Mesendoderm (in vitro differentiated cells): Measurements from ENCODE around the gene FNBP1.
A peak's percentile ranks its signal among the peaks of the same experiment; 100 is the strongest.

Experiments used
- DNase-seq: peaks from one replicate; pipeline ENCODE4 v3.0.0; 2013
- H2AK5ac ChIP-seq: 2 replicates; pipeline ENCODE4 v1.6.1; 2013; ENCODE audit warnings: low read length, inconsistent platforms
- H2BK120ac ChIP-seq: 2 replicates; pipeline ENCODE4 v1.6.1; 2013; ENCODE audit warnings: low read depth, mild to moderate bottlenecking, low read length, moderate library complexity, mixed read lengths
- H2BK15ac ChIP-seq: replicated peaks from 2 replicates; pipeline ENCODE4 v1.6.1; 2013; ENCODE audit warnings: low read depth, mild to moderate bottlenecking, moderate library complexity
- H2BK5ac ChIP-seq: 2 replicates; pipeline ENCODE4 v1.6.1; 2013; ENCODE audit warnings: low read length, inconsistent platforms
- H3K18ac ChIP-seq: 2 replicates; pipeline ENCODE4 v1.6.1; 2013; ENCODE audit warnings: mild to moderate bottlenecking, low read length, mixed read lengths
- H3K23ac ChIP-seq: one replicate; pipeline ENCODE4 v1.6.1; 2013; ENCODE audit warnings: low read length
- H3K27ac ChIP-seq: 2 replicates; pipeline ENCODE4 v1.5.1; 2013; ENCODE audit warnings: low read depth, mild to moderate bottlenecking, inconsistent platforms, low read length, moderate library complexity
- H3K27me3 ChIP-seq: 2 replicates; pipeline ENCODE4 v1.6.1; 2013; ENCODE audit warnings: low read length, control low read depth, mild to moderate bottlenecking, inconsistent platforms; ENCODE audit not compliant: insufficient read depth, poor library complexity
- H3K36me3 ChIP-seq: 2 replicates; pipeline ENCODE4 v1.6.1; 2013; ENCODE audit warnings: low read length, inconsistent platforms; ENCODE audit not compliant: control insufficient read depth, insufficient read depth
- H3K4ac ChIP-seq: one replicate; pipeline ENCODE4 v1.6.1; 2013; ENCODE audit warnings: low read depth, mild to moderate bottlenecking, low read length, moderate library complexity
- H3K4me1 ChIP-seq: 2 replicates; pipeline ENCODE4 v1.6.1; 2013; ENCODE audit warnings: low read depth, low read length, inconsistent platforms; ENCODE audit not compliant: control insufficient read depth
- H3K4me2 ChIP-seq: 2 replicates; pipeline ENCODE4 v1.6.1; 2013; ENCODE audit warnings: low read length
- H3K4me3 ChIP-seq: 2 replicates; pipeline ENCODE4 v1.5.1; 2013; ENCODE audit warnings: mild to moderate bottlenecking, low read length
- H3K56ac ChIP-seq: one replicate; pipeline ENCODE4 v1.6.1; 2013; ENCODE audit warnings: low read length
- H3K79me1 ChIP-seq: 2 replicates; pipeline ENCODE4 v1.6.1; 2013; ENCODE audit warnings: low read length, inconsistent platforms
- H3K79me2 ChIP-seq: 2 replicates; pipeline ENCODE4 v1.6.1; 2013; ENCODE audit warnings: mild to moderate bottlenecking, low read length; ENCODE audit not compliant: control insufficient read depth, insufficient read depth
- H3K9ac ChIP-seq: 2 replicates; pipeline ENCODE4 v1.6.1; 2013; ENCODE audit warnings: low read length, inconsistent platforms
- H4K5ac ChIP-seq: one replicate; pipeline ENCODE4 v1.6.1; 2013; ENCODE audit warnings: low read length
- H4K8ac ChIP-seq: one replicate; pipeline ENCODE4 v1.6.1; 2013; ENCODE audit warnings: low read depth, mild to moderate bottlenecking, control low read depth, low read length, moderate library complexity
- WGBS: extraction: QIAGEN DNeasy Blood & Tissue Kit; methylation state at CpG from one replicate; pipeline ENCODE4 v1.1.7; 2013; ENCODE audit warnings: low lambda C conversion rate, missing lambda C conversion rate; ENCODE audit not compliant: insufficient coverage; ENCODE audit errors: extremely low coverage; 5-methylcytosine and 5-hydroxymethylcytosine counted together

The FNBP1 gene

DNA sequence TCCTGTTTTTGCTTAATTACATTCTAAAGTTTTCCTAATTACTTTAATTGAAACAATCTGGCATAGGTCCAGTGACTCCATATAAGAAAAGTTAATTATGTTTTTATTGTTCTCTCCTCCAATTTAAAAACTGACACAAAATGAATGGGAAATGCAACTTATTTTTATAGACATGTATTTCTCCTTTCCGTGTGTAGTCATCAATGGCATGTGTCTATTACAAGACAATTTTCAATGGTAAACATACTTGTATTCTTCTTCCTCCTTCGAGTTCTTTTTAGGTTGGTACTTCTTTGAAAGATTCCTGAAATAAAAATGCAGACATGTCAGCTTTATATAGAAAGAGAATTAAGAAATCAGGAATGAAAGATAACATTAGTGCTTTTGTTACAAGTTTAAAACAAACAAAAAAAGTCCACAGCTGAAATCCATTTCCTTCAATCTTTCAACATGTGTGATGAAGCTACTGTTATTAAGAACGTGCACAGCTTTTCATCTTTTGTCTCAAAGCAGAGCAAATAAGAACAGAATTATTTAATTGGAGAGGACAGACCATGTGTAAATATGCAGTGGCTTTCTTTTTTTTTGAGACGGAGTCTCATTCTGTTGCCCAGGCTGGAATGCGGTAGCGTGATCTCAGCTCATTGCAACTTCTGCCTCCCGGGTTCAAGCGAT, 63.8 kb downstream of the FNBP1 start:
- H3K56ac ChIP-seq, result no peak overlapping the region
- no peak overlapping the region for H2BK15ac ChIP-seq
- WGBS, result no CpG with 5 or more reads among the region's 8 CpGs
- H3K36me3 ChIP-seq, result no peaks in the 10 kb centered on the region
- H3K4me2 ChIP-seq, result no peak overlapping the region
- H3K79me1 ChIP-seq, result no peaks in the 10 kb centered on the region
- H3K18ac ChIP-seq, result no peak overlapping the region
- H3K23ac ChIP-seq, result no peak overlapping the region
- no peaks in the 10 kb centered on the region for H3K27me3 ChIP-seq
- H2BK120ac ChIP-seq, result no peak overlapping the region
- H4K5ac ChIP-seq, result no peak overlapping the region
- H3K4ac ChIP-seq, result no peak overlapping the region
- H3K9ac ChIP-seq, result no peak overlapping the region
- H3K4me3 ChIP-seq, result no peak overlapping the region
- H3K4me1 ChIP-seq, result no peaks in the 10 kb centered on the region
- no peak overlapping the region for H3K27ac ChIP-seq
- H2AK5ac ChIP-seq, result no peak overlapping the region
- DNase-seq, result no peak
- no peak overlapping the region for H2BK5ac ChIP-seq
- H4K8ac ChIP-seq, result no peak overlapping the region
- H3K79me2 ChIP-seq, result peaks cover 1% of the 10 kb centered on the region

DNA sequence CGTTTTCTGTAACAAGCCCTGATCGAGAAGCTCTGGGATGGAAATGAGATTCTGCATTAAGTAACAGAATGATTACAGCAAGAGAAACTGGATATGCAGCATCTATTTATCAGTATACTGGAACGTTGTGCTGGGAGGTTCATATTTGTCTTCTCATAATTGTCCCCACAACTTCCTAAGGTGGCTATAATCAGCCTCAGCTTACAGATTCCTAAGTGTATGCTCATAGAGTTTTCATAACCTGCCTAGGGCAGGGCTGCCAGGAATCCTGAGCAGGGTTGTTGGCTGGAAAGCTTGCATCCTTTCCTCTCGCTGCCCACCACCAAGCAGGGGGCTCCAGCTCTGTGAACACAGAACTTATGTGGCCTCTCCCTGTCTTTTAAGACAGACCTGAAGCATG, 70.2 kb downstream of the FNBP1 start:
- H3K27me3 ChIP-seq, result no peaks in the 10 kb centered on the region
- H2BK5ac ChIP-seq, result no peak overlapping the region
- H2BK15ac ChIP-seq, result no peak overlapping the region
- H3K9ac ChIP-seq, result no peak overlapping the region
- H3K18ac ChIP-seq, result no peak overlapping the region
- H3K56ac ChIP-seq, result no peak overlapping the region
- no peak for DNase-seq
- no peak overlapping the region for H3K4me3 ChIP-seq
- no peak overlapping the region for H2BK120ac ChIP-seq
- no CpG with 5 or more reads among the region's 4 CpGs for WGBS
- H3K4ac ChIP-seq, result no peak overlapping the region
- H3K79me1 ChIP-seq, result no peaks in the 10 kb centered on the region
- H3K4me1 ChIP-seq, result no peaks in the 10 kb centered on the region
- no peak overlapping the region for H2AK5ac ChIP-seq
- no peaks in the 10 kb centered on the region for H3K79me2 ChIP-seq
- H3K36me3 ChIP-seq, result no peaks in the 10 kb centered on the region
- no peak overlapping the region for H4K5ac ChIP-seq
- H4K8ac ChIP-seq, result no peak overlapping the region
- H3K23ac ChIP-seq, result no peak overlapping the region
- no peak overlapping the region for H3K4me2 ChIP-seq
- no peak overlapping the region for H3K27ac ChIP-seq

DNA sequence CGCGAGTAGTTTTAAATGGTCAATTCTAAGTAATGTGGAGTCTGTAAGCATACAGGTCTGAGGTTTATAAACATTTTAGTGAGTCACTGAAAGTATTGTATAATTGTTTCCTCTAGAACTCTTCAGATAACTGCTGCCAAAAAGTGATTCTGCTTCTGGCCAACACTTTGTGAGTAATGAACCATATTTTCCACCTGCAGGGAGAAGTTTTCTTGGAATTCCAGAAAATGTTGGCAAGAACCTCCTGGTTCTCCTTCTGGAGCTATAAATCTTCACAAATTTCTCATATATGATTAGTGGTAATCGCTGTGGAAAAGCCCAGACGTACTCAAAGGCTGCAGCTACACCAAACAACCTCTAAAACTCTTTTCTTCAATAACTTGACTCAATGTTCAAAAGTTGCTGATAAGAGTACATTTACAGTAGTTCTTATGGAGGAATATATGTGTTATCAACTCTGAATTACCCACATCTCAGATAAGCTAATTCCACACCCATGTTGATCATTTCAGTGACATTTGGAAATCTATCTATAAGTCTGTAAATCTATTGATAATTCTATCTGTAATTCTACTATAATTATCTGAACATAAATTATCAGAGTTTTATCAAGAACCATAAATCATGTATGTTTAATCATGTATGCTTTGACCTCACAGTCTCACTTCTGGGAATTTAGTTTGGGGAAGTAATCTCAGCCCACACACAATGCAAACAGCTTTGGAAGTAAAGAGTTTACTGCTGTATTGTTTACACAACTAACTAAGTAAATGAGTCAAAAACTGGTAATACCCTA, 74.1 kb downstream of the FNBP1 start:
- no peak overlapping the region for H2BK15ac ChIP-seq
- H3K23ac ChIP-seq, result no peak overlapping the region
- no peak for DNase-seq
- peaks cover 5% of the 10 kb centered on the region for H3K4me1 ChIP-seq
- H3K9ac ChIP-seq, result no peak overlapping the region
- WGBS, result no CpG with 5 or more reads among the region's 4 CpGs
- no peak overlapping the region for H2BK120ac ChIP-seq
- no peak overlapping the region for H2AK5ac ChIP-seq
- no peak overlapping the region for H4K8ac ChIP-seq
- no peak overlapping the region for H3K4ac ChIP-seq
- H3K36me3 ChIP-seq, result no peaks in the 10 kb centered on the region
- no peak overlapping the region for H3K4me3 ChIP-seq
- no peak overlapping the region for H3K56ac ChIP-seq
- no peak overlapping the region for H4K5ac ChIP-seq
- H2BK5ac ChIP-seq, result no peak overlapping the region
- H3K79me1 ChIP-seq, result no peaks in the 10 kb centered on the region
- H3K18ac ChIP-seq, result no peak overlapping the region
- H3K79me2 ChIP-seq, result no peaks in the 10 kb centered on the region
- H3K27ac ChIP-seq, result no peak overlapping the region
- H3K27me3 ChIP-seq, result no peaks in the 10 kb centered on the region
- no peak overlapping the region for H3K4me2 ChIP-seq

DNA sequence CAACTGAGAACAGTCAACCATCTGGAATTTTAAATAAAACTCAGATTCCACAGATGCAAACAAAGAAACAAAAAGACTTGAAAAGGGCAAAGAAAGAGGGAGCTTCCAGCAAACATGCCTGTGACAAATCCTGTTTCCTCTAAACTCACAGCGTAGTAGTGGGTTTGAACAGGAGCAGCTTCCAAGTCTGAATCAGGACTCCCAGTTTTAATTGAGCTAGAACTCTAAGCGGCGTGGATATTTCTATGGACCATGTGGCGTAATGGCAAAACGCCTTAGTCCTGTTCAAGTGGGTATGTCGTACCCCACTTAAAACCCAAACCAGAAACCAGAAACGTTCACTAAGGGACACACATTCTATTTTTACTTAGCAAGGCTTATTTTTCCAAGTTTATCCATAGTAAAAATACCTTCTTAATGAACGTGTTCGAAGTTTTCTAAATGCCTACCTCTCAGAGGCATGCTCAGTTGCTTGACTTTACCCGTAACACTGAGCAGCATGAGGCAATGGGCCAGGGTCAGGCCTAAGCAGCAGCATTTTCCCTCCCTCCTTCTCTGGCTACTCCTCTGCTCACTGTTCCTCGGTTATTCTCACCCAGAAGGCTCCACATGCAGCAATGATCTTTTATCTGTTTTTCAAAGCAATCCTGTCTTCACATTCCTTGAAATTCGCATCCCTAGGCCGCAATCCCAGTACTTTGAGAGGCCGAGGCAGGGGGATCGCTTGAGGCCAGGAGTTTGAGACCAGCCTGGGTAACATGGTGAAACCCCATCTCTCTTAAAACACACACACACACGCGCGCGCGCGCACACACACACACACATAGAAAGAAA, 77.9 kb downstream of the FNBP1 start:
- Histone ChIP-seq H2BK5ac (no peak overlapping the region), H3K23ac (no peak overlapping the region), H3K9ac (peak overlapping the region; percentile 34), H2BK120ac (no peak overlapping the region), H3K4me2 (no peak overlapping the region), H2AK5ac (peak overlapping the region; percentile 63), H3K56ac (peak overlapping the region; percentile 77), H4K5ac (peak overlapping the region; percentile 66), H3K18ac (peak overlapping the region; percentile 85), H3K79me1 (no peaks in the 10 kb centered on the region), H3K4me3 (no peak overlapping the region), H2BK15ac (no peak overlapping the region), H3K4ac (peak overlapping the region; percentile 58), H3K79me2 (no peaks in the 10 kb centered on the region), H4K8ac (no peak overlapping the region), H3K4me1 (peaks cover 15% of the 10 kb centered on the region), H3K36me3 (no peaks in the 10 kb centered on the region), H3K27me3 (no peaks in the 10 kb centered on the region), H3K27ac (peak overlapping the region; percentile 79)
- WGBS, result no CpG with 5 or more reads among the region's 21 CpGs
- peak; percentile 59 for DNase-seq

DNA sequence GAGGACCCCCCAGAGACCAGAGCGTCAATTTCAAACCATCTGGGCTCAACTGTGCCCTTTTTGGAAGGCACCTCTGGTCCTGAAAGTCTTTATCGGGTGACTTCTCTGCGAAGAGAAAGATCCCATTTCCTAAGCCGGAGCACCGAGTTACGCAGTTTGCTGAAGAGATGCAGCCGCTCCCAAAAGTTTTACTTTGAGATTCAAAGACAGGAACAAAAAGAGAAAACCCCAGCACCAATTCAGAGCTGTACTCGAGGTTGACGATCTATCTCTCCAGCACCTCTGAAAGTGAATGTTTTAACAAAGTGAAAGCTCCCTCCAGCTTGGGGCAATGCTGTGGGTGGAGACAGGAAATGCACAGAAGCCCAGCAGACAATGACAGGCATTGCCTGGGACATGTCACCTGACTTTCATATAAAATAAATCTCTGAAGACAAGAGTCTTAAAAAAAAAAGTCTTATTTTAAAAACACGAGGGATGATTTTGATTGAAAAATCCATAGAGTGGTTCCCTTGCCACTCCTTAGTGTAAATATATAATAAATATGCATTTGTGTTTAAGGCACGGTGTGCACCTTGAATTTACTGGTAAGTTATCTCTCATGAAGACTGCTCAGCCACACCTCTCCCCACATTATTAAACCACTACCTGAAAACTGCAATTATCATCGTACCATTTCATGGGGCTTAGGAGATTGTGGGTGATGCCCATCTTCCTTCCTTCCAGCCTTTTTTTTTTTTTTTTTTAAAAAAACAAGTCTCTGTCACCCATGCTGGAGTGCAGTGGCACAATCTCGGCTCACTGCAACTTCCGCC, 79.9 kb downstream of the FNBP1 start:
- no peaks in the 10 kb centered on the region for H3K27me3 ChIP-seq
- no peaks in the 10 kb centered on the region for H3K79me2 ChIP-seq
- no peaks in the 10 kb centered on the region for H3K36me3 ChIP-seq
- H3K56ac ChIP-seq, result peak overlapping the region; percentile 59
- no peak overlapping the region for H3K4me3 ChIP-seq
- H3K4ac ChIP-seq, result no peak overlapping the region
- no peak overlapping the region for H3K23ac ChIP-seq
- peaks cover 15% of the 10 kb centered on the region for H3K4me1 ChIP-seq
- H3K4me2 ChIP-seq, result peak overlapping the region; percentile 1
- H3K18ac ChIP-seq, result peak overlapping the region; percentile 88
- H2BK5ac ChIP-seq, result no peak overlapping the region
- peak overlapping the region; percentile 43 for H3K27ac ChIP-seq
- H4K8ac ChIP-seq, result no peak overlapping the region
- H3K79me1 ChIP-seq, result no peaks in the 10 kb centered on the region
- H4K5ac ChIP-seq, result no peak overlapping the region
- no peak overlapping the region for H2BK15ac ChIP-seq
- peak; percentile 82 for DNase-seq
- H3K9ac ChIP-seq, result peak overlapping the region; percentile 25
- H2BK120ac ChIP-seq, result no peak overlapping the region
- no peak overlapping the region for H2AK5ac ChIP-seq
- no CpG with 5 or more reads among the region's 14 CpGs for WGBS
